GM21576 (cell line): ENCODE results near the gene FHIT.
"Not testable (repeated sequence)": the region's sequence is repeated elsewhere in the genome, so short reads cannot be mapped to it uniquely, and the experiment has no call there.

Source experiments
- ATAC-seq: cut with Tn5 transposase; IDR thresholded peaks from one replicate; pipeline ENCODE4 v1.9.1; 2021; ENCODE audit warnings: mild to moderate bottlenecking, moderate library complexity; ENCODE audit not compliant: unreplicated experiment

FHIT gene

DNA sequence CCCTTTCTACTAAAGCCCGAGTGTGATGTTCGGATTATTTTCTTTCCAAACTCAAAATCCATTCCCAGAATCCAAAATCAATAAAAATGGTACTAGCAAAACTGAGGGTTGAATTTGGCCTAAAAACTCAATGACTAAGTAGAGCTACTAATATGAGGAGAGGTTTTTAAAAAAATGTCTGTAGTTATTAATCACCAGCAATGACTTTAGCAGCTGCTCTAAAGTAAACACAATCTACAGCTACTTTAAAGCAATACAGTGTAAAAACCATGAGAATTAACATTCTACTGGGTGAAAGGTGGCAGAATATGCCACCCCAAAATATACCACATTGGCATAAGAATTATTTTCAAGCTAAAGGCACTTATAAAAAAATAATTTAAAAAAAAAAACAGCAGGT lies 23.5 kb downstream of the FHIT start:
- no peak for ATAC-seq

GRCh38 chr3:61226166-61226686 lies 25.0 kb downstream of the FHIT start:
- no peak for ATAC-seq

- no peak for ATAC-seq
These were observed 26.4 kb downstream of the FHIT start for GRCh38 chr3:61224823-61225222.

DNA sequence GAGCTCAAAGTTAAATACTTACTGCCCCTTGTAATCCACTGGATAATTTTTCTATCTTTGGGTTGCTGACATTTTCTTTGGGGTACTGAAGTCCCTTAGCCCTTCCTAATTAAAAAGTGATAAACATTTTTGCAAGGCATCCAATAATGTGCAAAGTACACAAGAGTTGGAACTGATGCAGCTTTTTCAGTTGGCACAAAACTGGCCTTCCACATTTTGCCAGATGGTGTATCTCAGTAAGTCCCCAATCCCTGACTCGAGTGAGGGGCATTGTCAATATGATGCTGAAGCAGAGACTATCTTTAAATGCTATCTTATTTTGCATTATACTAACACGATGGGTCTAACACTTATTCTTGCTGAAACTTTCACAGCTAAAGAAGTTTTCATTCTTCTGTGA lies 27.8 kb downstream of the FHIT start:
- ATAC-seq = no peak

DNA sequence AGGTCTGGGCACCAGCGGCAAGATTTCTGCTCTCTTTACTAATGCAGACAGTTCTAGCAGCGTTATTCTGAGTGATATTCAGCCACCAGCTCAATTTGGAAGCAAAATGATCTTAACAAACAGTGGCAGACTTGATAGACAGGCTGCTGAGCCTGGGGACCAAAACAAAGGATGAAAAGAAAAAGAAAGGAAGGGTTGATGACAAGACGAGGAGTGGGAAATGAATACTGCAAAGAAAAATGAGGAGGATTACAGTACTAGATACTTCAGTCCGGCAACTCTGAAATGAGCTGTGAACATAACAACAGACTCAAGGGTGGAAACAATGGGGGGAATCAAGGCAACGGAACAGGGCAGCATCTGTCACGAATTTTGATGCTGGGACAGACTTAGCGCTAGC lies 28.8 kb downstream of the FHIT start:
- ATAC-seq = no peak

DNA sequence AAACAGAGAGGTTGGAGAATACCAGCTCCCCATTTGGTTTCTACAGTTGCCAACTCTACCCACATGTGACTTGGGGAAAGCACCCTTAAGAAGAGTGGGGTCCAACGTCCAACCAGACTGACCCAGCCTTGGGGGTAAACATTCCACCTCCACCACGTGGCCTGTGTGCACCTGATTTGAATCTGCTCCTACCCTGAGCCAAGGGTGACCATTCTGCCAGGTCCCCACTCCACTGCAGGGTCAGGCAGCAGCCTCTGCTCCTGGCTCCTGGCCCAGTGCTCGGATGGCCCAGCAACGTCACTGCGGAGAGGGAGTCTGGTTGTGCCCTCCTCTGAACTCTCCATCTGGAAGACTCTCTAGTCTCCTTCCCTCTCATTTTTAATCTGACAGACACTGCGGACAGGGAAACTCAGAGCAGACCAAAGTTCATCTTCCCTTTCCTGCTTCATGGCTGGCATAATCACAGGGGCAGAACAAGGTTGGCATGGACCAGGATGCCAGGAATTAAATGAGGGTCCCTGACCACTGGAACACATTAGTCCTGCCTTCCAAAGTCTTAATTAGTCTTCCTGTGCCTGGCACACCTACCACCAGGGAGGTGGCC lies 29.4 kb downstream of the FHIT start:
- ATAC-seq = no peak

GRCh38 chr3:61218504-61218903 lies 32.7 kb downstream of the FHIT start:
- no peak for ATAC-seq

DNA sequence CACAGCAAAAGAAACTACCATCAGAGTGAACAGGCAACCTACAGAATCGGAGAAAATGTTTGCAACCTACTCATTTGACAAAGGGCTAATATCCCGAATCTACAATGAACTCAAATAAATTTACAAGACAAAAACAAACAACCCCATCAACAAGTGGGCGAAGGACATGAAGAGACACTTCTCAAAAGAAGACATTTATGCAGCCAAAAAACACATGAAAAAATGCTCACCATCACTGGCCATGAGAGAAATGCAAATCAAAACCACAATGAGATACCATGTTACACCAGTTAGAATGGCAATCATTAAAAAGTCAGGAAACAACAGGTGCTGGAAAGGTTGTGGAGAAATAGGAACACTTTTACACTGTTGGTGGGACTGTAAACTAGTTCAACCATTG lies 35.1 kb downstream of the FHIT start:
- ATAC-seq = not testable (repeated sequence)

DNA sequence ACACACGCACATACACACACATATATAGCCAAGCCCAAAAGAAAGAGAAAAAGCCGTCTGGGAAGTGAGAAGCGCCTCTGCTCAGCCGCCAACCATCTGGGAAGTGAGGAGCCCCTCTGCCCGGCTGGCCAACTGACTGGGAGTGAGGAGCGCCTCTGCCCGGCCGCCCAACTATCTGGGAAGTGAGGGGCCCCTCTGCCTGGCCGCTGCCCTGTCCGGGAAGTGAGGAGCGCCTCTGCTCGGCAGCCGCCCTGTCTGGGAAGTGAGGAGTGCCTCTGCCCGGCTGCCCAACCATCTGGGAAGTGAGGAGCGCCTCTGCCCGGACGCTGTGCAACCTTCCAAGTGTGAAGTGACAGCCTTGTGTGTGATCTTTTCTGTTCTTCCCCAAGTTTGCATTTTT lies 49.2 kb downstream of the FHIT start:
- ATAC-seq = no peak

- ATAC-seq = no peak
These were observed 50.2 kb downstream of the FHIT start for GRCh38 chr3:61201071-61201470.

DNA sequence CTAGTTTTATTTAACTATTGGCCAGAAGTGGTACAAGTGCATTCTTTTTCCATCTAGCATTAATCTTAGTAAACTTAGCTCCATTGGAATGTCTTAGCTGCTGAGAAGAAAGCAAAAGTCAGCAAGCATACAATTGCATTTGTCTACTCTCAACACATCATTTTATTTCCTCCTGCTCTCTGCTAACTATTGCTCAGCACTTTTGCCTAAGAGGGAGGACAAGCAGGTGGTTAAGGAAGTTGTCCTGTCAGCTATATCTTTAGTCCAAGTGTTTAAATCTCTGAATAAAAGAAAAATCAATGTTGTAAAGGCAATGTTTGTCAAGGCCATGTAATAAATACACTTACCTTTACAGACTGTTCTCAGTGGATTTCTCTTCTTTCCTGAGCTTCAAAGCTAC lies 51.0 kb downstream of the FHIT start:
- no peak for ATAC-seq

DNA sequence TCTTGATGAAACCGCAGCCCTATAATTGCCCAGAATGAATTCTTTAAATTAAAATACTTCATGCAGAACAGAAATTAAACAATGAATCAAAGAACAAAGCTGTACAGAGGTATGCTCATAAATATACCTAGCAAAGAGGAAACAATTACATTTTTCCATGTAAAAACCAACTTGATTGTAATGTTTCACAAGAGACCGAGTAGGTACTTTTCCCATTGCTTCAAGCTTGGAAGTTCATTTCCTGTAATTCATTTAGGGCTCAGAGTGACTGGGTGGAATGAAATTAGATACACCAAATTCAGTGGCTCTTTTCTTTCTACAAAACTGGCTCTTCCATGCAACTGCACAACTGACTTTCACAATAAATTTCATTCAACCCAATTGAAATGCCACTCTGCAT lies 51.4 kb downstream of the FHIT start:
- no peak for ATAC-seq

GRCh38 chr3:61194892-61195538 lies 56.2 kb downstream of the FHIT start:
- no peak for ATAC-seq

- ATAC-seq = no peak
These were observed 59.0 kb downstream of the FHIT start for GRCh38 chr3:61192222-61192621.

DNA sequence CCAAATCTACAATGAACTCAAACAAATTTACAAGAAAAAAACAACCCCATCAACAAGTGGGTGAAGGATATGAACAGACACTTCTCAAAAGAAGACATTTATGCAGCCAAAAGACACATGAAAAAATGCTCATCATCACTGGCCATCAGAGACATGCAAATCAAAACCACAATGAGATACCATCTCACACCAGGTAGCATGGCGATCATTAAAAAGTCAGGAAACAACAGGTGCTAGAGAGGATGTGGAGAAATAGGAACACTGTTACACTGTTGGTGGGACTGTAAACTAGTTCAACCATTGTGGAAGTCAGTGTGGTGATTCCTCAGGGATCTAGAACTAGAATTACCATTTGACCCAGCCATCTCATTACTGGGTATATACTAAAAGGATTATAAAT lies 61.0 kb downstream of the FHIT start:
- ATAC-seq = not testable (repeated sequence)

- ATAC-seq = no peak
These were observed 65.2 kb downstream of the FHIT start for GRCh38 chr3:61186030-61186429.

GRCh38 chr3:61184956-61185355 lies 66.3 kb downstream of the FHIT start:
- no peak for ATAC-seq

DNA sequence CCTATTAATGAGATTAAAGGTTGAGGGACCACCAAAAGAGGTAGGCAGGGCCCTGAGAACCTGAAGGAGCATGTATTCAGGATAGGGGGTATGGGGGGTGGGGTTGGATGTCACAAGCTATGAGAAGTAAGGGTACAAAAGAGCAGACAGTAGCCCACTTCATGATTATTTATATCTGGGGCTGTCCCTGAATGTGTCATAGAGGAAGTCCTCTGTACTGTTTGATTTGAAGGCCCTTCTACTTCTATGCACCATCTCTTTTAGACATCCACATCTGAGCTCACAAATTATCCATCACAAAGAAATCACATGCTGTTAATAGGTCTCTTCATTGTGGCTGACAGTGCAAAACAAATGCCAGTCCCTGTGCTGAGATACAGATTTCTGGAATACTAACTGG lies 68.6 kb downstream of the FHIT start:
- peak; percentile 48 for ATAC-seq

GRCh38 chr3:61181874-61182273 lies 69.4 kb downstream of the FHIT start:
- peak; percentile 97 for ATAC-seq

DNA sequence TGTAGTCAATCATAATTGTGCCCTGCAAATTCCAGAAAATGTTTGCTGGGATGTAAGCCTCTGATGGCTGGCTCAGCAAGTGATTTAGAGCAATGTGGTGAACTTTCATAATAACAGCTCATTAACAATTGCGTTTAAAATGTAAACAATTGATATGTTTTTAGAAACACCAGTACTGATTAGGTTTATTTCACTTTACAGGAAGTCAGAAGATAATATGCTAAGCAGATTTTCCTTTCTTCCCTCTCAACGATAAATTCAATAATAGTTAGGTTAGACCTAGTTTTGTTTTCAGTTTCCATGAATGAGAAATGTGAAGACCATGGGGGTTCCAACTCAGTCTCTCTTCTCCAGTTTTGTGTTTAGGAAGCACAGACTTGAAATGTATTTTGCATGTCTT lies 71.0 kb downstream of the FHIT start:
- ATAC-seq = no peak

DNA sequence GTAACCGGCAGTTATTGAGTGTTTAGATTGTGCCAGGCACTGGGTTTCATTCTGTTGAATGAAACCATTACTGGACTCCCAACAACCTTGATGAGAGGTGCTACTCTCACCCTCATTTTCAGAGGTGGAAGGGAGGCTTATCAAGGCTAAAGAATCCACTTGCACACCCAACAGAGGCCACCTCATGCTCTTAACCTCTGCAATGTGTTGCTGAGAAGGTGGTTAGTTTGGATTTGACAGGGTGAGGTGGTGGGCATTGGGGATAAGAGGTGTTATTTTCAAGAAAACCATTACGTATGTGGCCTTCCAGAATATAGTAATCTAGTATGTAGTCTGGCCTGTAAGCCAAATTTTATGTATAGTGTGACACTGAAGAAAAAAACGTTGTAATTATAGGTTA lies 73.1 kb downstream of the FHIT start:
- ATAC-seq = no peak

DNA sequence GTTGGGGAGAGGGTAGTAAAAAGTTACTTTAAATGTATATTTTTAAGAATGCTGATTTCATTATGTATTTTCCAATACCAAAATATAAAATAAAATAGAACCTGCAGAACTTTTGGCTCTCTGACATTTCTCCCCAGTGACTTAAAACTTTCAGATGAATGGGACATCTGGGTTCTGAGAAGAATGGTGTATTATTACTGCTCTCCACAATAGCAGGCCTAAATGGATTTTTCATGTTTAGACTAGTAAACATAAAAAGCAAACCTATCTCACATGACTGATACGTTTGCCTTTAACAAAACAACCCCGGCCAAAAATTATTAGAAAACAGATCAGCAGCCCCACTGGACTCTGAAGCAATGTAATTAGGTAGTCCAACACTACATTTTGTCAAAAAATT lies 73.8 kb downstream of the FHIT start:
- ATAC-seq = no peak

- no peak for ATAC-seq
These were observed 77.6 kb downstream of the FHIT start for GRCh38 chr3:61173676-61174075.
